ENCODE measurements around the gene RNF208. TPM values are rescaled to one million over a fixed set of nuclear protein-coding genes. Genes with fewer than 3 reads are reported as not detected.
A peak's percentile ranks its signal among the peaks of the same experiment; 100 is the strongest.

The RNF208 gene
- total and polyA plus RNA-seq, 9 of the 15 experiments (the other 6 are each of a cell fraction or from before 2014, with no cell fraction given) = 0.15 to 6.9 (median 0.50) TPM; not detected in 2

- TF ChIP-seq CEBPZ (IDR thresholded peaks at IDR 0.05; ENCODE audit: borderline replicate concordance, low read depth, low read length) (no peak), PRDM10 (IDR thresholded peaks at IDR 0.05; ENCODE audit: partially characterized antibody) (no peak), MBD2 (IDR thresholded peaks at IDR 0.05; ENCODE audit: borderline replicate concordance, low read depth) (peak; percentile 61; the same call in 1 of the 2 replicates), PCBP2 (IDR thresholded peaks at IDR 0.05; ENCODE audit: low read depth, low read length, poor library complexity, severe bottlenecking) (no peak), POLR2B (IDR thresholded peaks at IDR 0.05; ENCODE audit: low read depth, partially characterized antibody) (peak; percentile 81), TFAM (CRISPR knock-in tag; conservative IDR thresholded peaks at IDR 0.05) (no peak), ZNF134 (CRISPR knock-in tag; conservative IDR thresholded peaks at IDR 0.05) (0 out of 2 replicates have a peak, but pooled peaks have one; percentile 22), SIRT6 (IDR thresholded peaks at IDR 0.05; ENCODE audit: low read depth, low read length) (peak; percentile 95), MAX (CRISPR knock-in tag; IDR thresholded peaks at IDR 0.05) (0 out of 2 replicates have a peak, but pooled peaks have one; percentile 27), MXD1 (CRISPR knock-in tag; IDR thresholded peaks at IDR 0.05; ENCODE audit: borderline replicate concordance, poor library complexity, severe bottlenecking) (no peak), AFF4 (CRISPR knock-in tag; IDR thresholded peaks at IDR 0.05) (no peak), NFIC (IDR thresholded peaks at IDR 0.05) (no peak), SUPT5H (IDR thresholded peaks at IDR 0.05) (peak; percentile 87), HNRNPUL1 (IDR thresholded peaks at IDR 0.05; ENCODE audit: low read length) (no peak; the same call in 1 of the 2 replicates)
Measured at GRCh38 chr9:137243626-137244485, 21.8 kb upstream of the RNF208 start (continued).

Measured in K562 (cell line).